ENCODE data around the gene NFATC2. TPM values are rescaled to one million over a fixed set of nuclear protein-coding genes. Genes with fewer than 3 reads are reported as not detected.

NFATC2 gene
- total RNA-seq, 1 experiment from 2014 or later, result 0.61 TPM

DNA sequence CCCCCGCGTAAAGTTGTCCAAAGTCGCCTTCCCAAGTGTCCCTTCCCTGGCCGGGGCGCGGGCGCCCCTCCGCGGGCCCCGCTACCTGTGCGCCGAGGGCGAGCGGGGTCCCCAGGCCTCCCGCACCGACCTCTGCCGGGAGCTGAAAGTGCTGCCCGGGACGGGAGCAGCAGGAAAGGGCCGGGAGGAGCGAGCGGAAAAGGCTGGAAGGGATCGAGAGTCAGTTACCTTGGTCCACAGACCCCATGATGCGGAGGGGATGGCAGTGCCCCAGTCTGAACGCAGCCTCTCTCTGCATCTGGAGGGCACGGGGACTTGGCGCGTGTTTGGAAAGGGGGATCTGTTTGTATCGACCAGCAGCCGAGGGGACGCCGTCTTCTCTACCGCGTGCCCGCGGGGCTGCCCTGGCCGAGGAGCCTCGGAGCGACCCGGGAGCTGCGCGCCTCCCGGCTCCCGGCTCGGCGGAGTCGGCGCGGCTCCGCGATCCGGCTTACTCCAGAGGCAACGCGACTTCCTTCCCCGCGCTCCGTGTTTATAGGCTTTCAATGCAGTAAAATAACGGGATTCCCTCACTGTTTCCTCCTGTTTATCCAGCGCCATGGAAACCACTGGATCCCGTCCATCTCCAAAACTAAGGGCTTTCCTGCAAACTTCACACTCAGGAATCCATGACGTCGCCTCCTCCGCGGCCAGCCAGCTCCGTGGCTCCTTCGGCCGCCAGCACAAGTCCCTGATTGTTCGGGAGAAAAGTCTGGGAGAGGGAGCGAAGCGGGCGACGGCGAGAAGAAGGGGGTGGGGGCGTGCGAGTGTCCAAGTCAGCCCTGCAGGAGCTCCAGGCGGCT is 20.0 kb upstream of the NFATC2 start:
- Mint-ChIP-seq H3K27ac (no peak overlapping the region), H3K4me3 (peak overlapping the region; percentile 69 to 89), H3K27me3 (ENCODE audit: low read depth) (peaks cover 95% of the 10 kb centered on the region), H3K9me3 (no peaks in the 10 kb centered on the region), H3K36me3 (ENCODE audit: insufficient read depth in 1 of 3, low read depth in 3 of 3) (no peaks in the 10 kb centered on the region; a peak in 1 of 7 replicates), H3K4me1 (peaks cover 17 to 27% of the 10 kb centered on the region in 2 experiments)
- no peaks in the 10 kb centered on the region for H3K79me1 ChIP-seq (ENCODE audit: insufficient read depth, low read depth, low read length, poor library complexity, severe bottlenecking)
- H2BK5ac ChIP-seq (ENCODE audit: insufficient read length, low read length), result no peak overlapping the region
- no peak overlapping the region for H2AK5ac ChIP-seq (ENCODE audit: insufficient read length, low read length)
- no peak overlapping the region for H3K4ac ChIP-seq (ENCODE audit: low read depth, low read length)
- H3K23me2 ChIP-seq (ENCODE audit: insufficient read length, low read depth, low read length, poor library complexity, severe bottlenecking), result peaks cover 10% of the 10 kb centered on the region
- H2AFZ ChIP-seq (ENCODE audit: low read length), result no peak overlapping the region
- H3K9ac ChIP-seq (ENCODE audit: extremely low read depth, insufficient read length, low read length), result no peak overlapping the region
- H2BK120ac ChIP-seq (ENCODE audit: low read depth, low read length, poor library complexity, severe bottlenecking), result no peak overlapping the region
- H4K91ac ChIP-seq (ENCODE audit: insufficient read length, low read depth, low read length), result no peak overlapping the region
- H3K4me2 ChIP-seq (ENCODE audit: insufficient read depth, insufficient read length, low read length), result peak overlapping the region; percentile 61
- H4K20me1 ChIP-seq (ENCODE audit: control insufficient read depth, insufficient read depth, insufficient read length), result no peaks in the 10 kb centered on the region
- peak overlapping the region; percentile 16 for H3K14ac ChIP-seq (ENCODE audit: insufficient read depth, low read length)
- H3K79me2 ChIP-seq (ENCODE audit: insufficient read depth, low read length), result no peaks in the 10 kb centered on the region
- no peak overlapping the region for H3T11ph ChIP-seq (ENCODE audit: low read length)
- H2BK20ac ChIP-seq (ENCODE audit: low read depth, low read length, poor library complexity, severe bottlenecking), result peak overlapping the region; percentile 28
- H3K27me3 ChIP-seq (ENCODE audit: insufficient read depth, low read length), result peaks cover 38% of the 10 kb centered on the region; the same call in 1 of the 2 replicates
- no peak overlapping the region for H2BK12ac ChIP-seq (ENCODE audit: insufficient read length, low read depth, low read length)
- no peak overlapping the region for H3K56ac ChIP-seq (ENCODE audit: insufficient read length, low read depth, low read length)
- H3K27ac ChIP-seq (ENCODE audit: insufficient read length, low read depth, low read length), result no peak overlapping the region
- no peak overlapping the region for H2BK15ac ChIP-seq (ENCODE audit: low read depth, low read length)
- H3K4me1 ChIP-seq (ENCODE audit: insufficient read depth, low read length), result peaks cover 3% of the 10 kb centered on the region; the same call in 1 of the 2 replicates
- no CpG with 5 or more reads among the region's 76 CpGs for WGBS (ENCODE audit: extremely low coverage, insufficient read length, low lambda C conversion rate)
- TF ChIP-seq, protein P1, sequence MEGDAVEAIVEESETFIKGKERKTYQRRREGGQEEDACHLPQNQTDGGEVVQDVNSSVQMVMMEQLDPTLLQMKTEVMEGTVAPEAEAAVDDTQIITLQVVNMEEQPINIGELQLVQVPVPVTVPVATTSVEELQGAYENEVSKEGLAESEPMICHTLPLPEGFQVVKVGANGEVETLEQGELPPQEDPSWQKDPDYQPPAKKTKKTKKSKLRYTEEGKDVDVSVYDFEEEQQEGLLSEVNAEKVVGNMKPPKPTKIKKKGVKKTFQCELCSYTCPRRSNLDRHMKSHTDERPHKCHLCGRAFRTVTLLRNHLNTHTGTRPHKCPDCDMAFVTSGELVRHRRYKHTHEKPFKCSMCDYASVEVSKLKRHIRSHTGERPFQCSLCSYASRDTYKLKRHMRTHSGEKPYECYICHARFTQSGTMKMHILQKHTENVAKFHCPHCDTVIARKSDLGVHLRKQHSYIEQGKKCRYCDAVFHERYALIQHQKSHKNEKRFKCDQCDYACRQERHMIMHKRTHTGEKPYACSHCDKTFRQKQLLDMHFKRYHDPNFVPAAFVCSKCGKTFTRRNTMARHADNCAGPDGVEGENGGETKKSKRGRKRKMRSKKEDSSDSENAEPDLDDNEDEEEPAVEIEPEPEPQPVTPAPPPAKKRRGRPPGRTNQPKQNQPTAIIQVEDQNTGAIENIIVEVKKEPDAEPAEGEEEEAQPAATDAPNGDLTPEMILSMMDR (conservative IDR thresholded peaks at IDR 0.05), result peak; percentile 34; the same call in 2 of the 3 replicates
- no peaks in the 10 kb centered on the region for H3K9me3 ChIP-seq (ENCODE audit: control insufficient read depth, low read depth, low read length)
- no peak overlapping the region for H4K5ac ChIP-seq (ENCODE audit: insufficient read length, low read depth, low read length)
- H4K8ac ChIP-seq (replicated peaks; ENCODE audit: insufficient read length, low read depth, low read length), result no peak overlapping the region
- peak; percentile 67 for DNase-seq
- no peak overlapping the region for H3K23ac ChIP-seq (ENCODE audit: insufficient read length, low read depth, low read length)
- H3K18ac ChIP-seq (ENCODE audit: insufficient read length, low read depth, low read length), result peak overlapping the region; percentile 28
